Effector memory CD8-positive, alpha-beta T cell (primary cell): ENCODE measurements around the gene IL17REL.

Experiments used
- ATAC-seq: fragments of 150-1000 bp; cut with Tn5 transposase; replicated peaks from 2 replicates; pipeline ENCODE4 v1.10.0; 2021; ENCODE audit warnings: mild to moderate bottlenecking, moderate library complexity
- DNase-seq, 3 experiments: peaks; one replicate each; pipeline ENCODE4 v3.0.0; 2021
- H3K27ac Mint-ChIP-seq, 2 donors: one replicate each; pipeline ENCODE4 v1.8.0; 2022; ENCODE audit warnings: mild to moderate bottlenecking in 2 of 2, mixed read lengths in 2 of 2, moderate library complexity in 2 of 2
- H3K27me3 Mint-ChIP-seq, 2 donors: one replicate each; pipeline ENCODE4 v1.8.0; 2022; ENCODE audit warnings: mixed read lengths in 2 of 2
- H3K36me3 Mint-ChIP-seq: one replicate; pipeline ENCODE4 v1.8.0; 2022; ENCODE audit warnings: mild to moderate bottlenecking, moderate library complexity, mixed read lengths; ENCODE audit not compliant: insufficient read depth
- H3K4me1 Mint-ChIP-seq, 2 donors: one replicate each; pipeline ENCODE4 v1.8.0; 2022; ENCODE audit warnings: low read depth in 2 of 2, mixed read lengths in 2 of 2
- H3K4me3 Mint-ChIP-seq, 2 donors: one replicate each; pipeline ENCODE4 v1.8.0; 2022; ENCODE audit warnings: mild to moderate bottlenecking in 2 of 2, mixed read lengths in 2 of 2, moderate library complexity in 2 of 2
- H3K9me3 Mint-ChIP-seq, 2 donors: one replicate each; pipeline ENCODE4 v1.8.0; 2022; ENCODE audit warnings: mixed read lengths in 2 of 2

IL17REL gene

GRCh38 chr22:50039669-50040443 is 27.3 kb upstream of the IL17REL start:
- ATAC-seq (no peak), DNase-seq (no peak)
- peaks cover 26 to 38% of the 10 kb centered on the region in 2 donors for H3K27me3 Mint-ChIP-seq
- H3K4me1 Mint-ChIP-seq: peaks cover 5 to 14% of the 10 kb centered on the region in 2 donors
- no peak overlapping the region for H3K27ac Mint-ChIP-seq
- no peaks in the 10 kb centered on the region for H3K36me3 Mint-ChIP-seq
- H3K4me3 Mint-ChIP-seq: no peak overlapping the region
- H3K9me3 Mint-ChIP-seq: peaks cover 0 to 1% of the 10 kb centered on the region in 2 donors

GRCh38 chr22:50035976-50036724 is 23.6 kb upstream of the IL17REL start:
- Mint-ChIP-seq H3K36me3 (no peaks in the 10 kb centered on the region), H3K27me3 (peaks cover 12 to 40% of the 10 kb centered on the region in 2 donors), H3K27ac (no peak overlapping the region), H3K4me1 (no peaks in the 10 kb centered on the region), H3K4me3 (no peak overlapping the region), H3K9me3 (peaks cover 0 to 1% of the 10 kb centered on the region in 2 donors)
- DNase-seq: no peak
- ATAC-seq: no peak

- Mint-ChIP-seq H3K4me1 (no peaks in the 10 kb centered on the region), H3K4me3 (no peak overlapping the region), H3K27me3 (peaks cover 9 to 43% of the 10 kb centered on the region in 2 donors), H3K9me3 (peaks cover 0 to 1% of the 10 kb centered on the region in 2 donors), H3K27ac (no peak overlapping the region), H3K36me3 (no peaks in the 10 kb centered on the region)
- ATAC-seq (no peak), DNase-seq (no peak)
Measured at GRCh38 chr22:50035131-50035881, 22.7 kb upstream of the IL17REL start.

GRCh38 chr22:50034126-50035081 is 21.8 kb upstream of the IL17REL start:
- DNase-seq: no peak
- Mint-ChIP-seq H3K27ac (no peak overlapping the region), H3K9me3 (peaks cover 0 to 1% of the 10 kb centered on the region in 2 donors), H3K36me3 (no peaks in the 10 kb centered on the region), H3K27me3 (peaks cover 9 to 46% of the 10 kb centered on the region in 2 donors), H3K4me1 (no peaks in the 10 kb centered on the region), H3K4me3 (no peak overlapping the region)
- ATAC-seq: no peak

- Mint-ChIP-seq H3K27ac (no peak overlapping the region), H3K4me1 (peaks cover under 1% of the 10 kb centered on the region in 2 donors), H3K36me3 (no peaks in the 10 kb centered on the region), H3K4me3 (no peak overlapping the region), H3K27me3 (peaks cover 9 to 53% of the 10 kb centered on the region in 2 donors), H3K9me3 (no peaks in the 10 kb centered on the region)
- ATAC-seq (no peak), DNase-seq (no peak)
Measured at GRCh38 chr22:50032941-50033601, 20.5 kb upstream of the IL17REL start.

- H3K4me3 Mint-ChIP-seq: no peak overlapping the region
Measured at GRCh38 chr22:50032109-50032871, 19.7 kb upstream of the IL17REL start.

GRCh38 chr22:50031189-50032091 is 18.9 kb upstream of the IL17REL start:
- peaks cover 9 to 62% of the 10 kb centered on the region in 2 donors for H3K27me3 Mint-ChIP-seq
- peaks cover 7% of the 10 kb centered on the region for H3K36me3 Mint-ChIP-seq

More at GRCh38 chr22:50032109-50032871, 19.7 kb upstream of the IL17REL start:
- Mint-ChIP-seq H3K27me3 (peaks cover 9 to 61% of the 10 kb centered on the region in 2 donors), H3K9me3 (no peaks in the 10 kb centered on the region), H3K4me1 (peaks cover 3 to 4% of the 10 kb centered on the region in 2 donors), H3K27ac (no peak overlapping the region), H3K36me3 (peaks cover 6% of the 10 kb centered on the region)
- no peak for DNase-seq
- no peak for ATAC-seq

GRCh38 chr22:50030297-50031188 is 18.0 kb upstream of the IL17REL start:
- Mint-ChIP-seq H3K27ac (no peak overlapping the region), H3K27me3 (peaks cover 9 to 62% of the 10 kb centered on the region in 2 donors), H3K9me3 (no peaks in the 10 kb centered on the region), H3K4me3 (no peak overlapping the region), H3K36me3 (peaks cover 7% of the 10 kb centered on the region), H3K4me1 (peaks cover 3 to 4% of the 10 kb centered on the region in 2 donors)
- peak; percentile 86 for ATAC-seq
- peak; percentile 68 to 88 (median 77) for DNase-seq

More at GRCh38 chr22:50031189-50032091, 18.9 kb upstream of the IL17REL start:
- H3K27ac Mint-ChIP-seq: no peak overlapping the region
- H3K9me3 Mint-ChIP-seq: no peaks in the 10 kb centered on the region
- ATAC-seq: no peak
- H3K4me3 Mint-ChIP-seq: no peak overlapping the region
- peaks cover 3 to 4% of the 10 kb centered on the region in 2 donors for H3K4me1 Mint-ChIP-seq
- DNase-seq: no peak

- Mint-ChIP-seq H3K36me3 (peaks cover 7% of the 10 kb centered on the region), H3K27me3 (peaks cover 0 to 51% of the 10 kb centered on the region in 2 donors), H3K27ac (no peak overlapping the region), H3K4me3 (no peak overlapping the region), H3K4me1 (peaks cover 4 to 6% of the 10 kb centered on the region in 2 donors), H3K9me3 (no peaks in the 10 kb centered on the region)
- peak in 1 of 3 experiments; percentile 47 for DNase-seq
- ATAC-seq: peak; percentile 75
Measured at GRCh38 chr22:50027639-50028537, 15.3 kb upstream of the IL17REL start.
